Heart right ventricle (tissue), 16 donors: Measurements from ENCODE around the gene MAPK11. TPM values are rescaled to one million over a fixed set of nuclear protein-coding genes. Genes with fewer than 3 reads are reported as not detected.
A peak's percentile ranks its signal among the peaks of the same experiment; 100 is the strongest.

ENCODE experiments used
- ATAC-seq, 8 donors: fragments of 200-7000 bp; cut with Tn5 transposase; one replicate each; pipeline ENCODE4 v1.9.1; 2020; ENCODE audit warnings: mild to moderate bottlenecking in 8 of 8, moderate library complexity in 8 of 8, moderate number of reproducible peaks in 1 of 8
- DNase-seq, 2 donors: peaks; one replicate each; pipeline ENCODE4 v3.0.0-alpha.2; 2020
- H3K27ac ChIP-seq, 10 donors: fragments of 200-600 bp; sonication (generic) in 2 of 10; one replicate each; pipeline versions ENCODE4 v1.5.0 to v1.8.0; 2020 to 2022; ENCODE audit warnings: mild to moderate bottlenecking in 3 of 10
- H3K27me3 ChIP-seq, 7 donors: fragments of 200-600 bp; one replicate each; pipeline ENCODE4 v1.8.0; 2021 to 2022; ENCODE audit warnings: mild to moderate bottlenecking in 2 of 7
- H3K36me3 ChIP-seq, 9 donors: fragments of 200-600 bp; sonication (generic) in 1 of 9; one replicate each; pipeline versions ENCODE4 v1.5.0 to v1.8.0; 2020 to 2022; ENCODE audit warnings: mild to moderate bottlenecking in 2 of 9
- H3K4me1 ChIP-seq, 9 donors: fragments of 200-600 bp; sonication (generic) in 1 of 9; one replicate each; pipeline versions ENCODE4 v1.5.0 to v1.8.0; 2020 to 2022; ENCODE audit warnings: mild to moderate bottlenecking in 4 of 9
- H3K4me3 ChIP-seq, 10 donors: fragments of 200-600 bp; sonication (generic) in 2 of 10; one replicate each; pipeline versions ENCODE4 v1.5.0 to v1.8.0; 2020 to 2022; ENCODE audit warnings: mild to moderate bottlenecking in 7 of 10, moderate library complexity in 2 of 10
- H3K9me3 ChIP-seq, 11 donors: fragments of 200-600 bp in 10 of 11; sonication (generic) in 2 of 11; one replicate each; pipeline versions ENCODE4 v1.5.0 to v1.8.0; 2013 to 2022; ENCODE audit warnings: mild to moderate bottlenecking in 2 of 11, control low read depth in 1 of 11, moderate library complexity in 1 of 11
- WGBS, 2 donors: extraction: QIAGEN DNeasy Blood & Tissue Kit; methylation state at CpG; one replicate each; pipeline ENCODE4 v1.1.7; 2013; ENCODE audit warnings: inconsistent platforms in 1 of 2; 5-methylcytosine and 5-hydroxymethylcytosine counted together
- intact Hi-C, 10 donors: fragments of 100-400 bp; cut with DNase I; formaldehyde crosslinking; loops; one replicate each; pipeline versions ENCODE4 v1.11.1 to v1.14.2; 2022
- polyA plus RNA-seq, 2 donors: library from polyadenylated mRNA; stranded (reverse); fragments of 200-250 nt; gene quantifications; one replicate each; pipeline ENCODE4 v1.2.3, GENCODE V29; 2013
- total RNA-seq, 10 donors: library from RNA; stranded (reverse); fragmentation: NEBNext Ultra II Directional in 3 of 10; extraction: Animal tissue kit (Norgen Biotek cat#: 25700) in 3 of 10; gene quantifications; one replicate each; pipeline versions ENCODE4 v1.2.1 to v1.2.4, GENCODE V29; 2021 to 2023
- TF ChIP-seq, protein P1 (sequence below), 9 donors: fragments of 200-600 bp; sonication (generic) in 2 of 9; IDR thresholded peaks; one replicate each; pipeline versions ENCODE4 v1.5.0 to v1.8.0; 2021 to 2022; ENCODE audit warnings: antibody characterized with exemption in 9 of 9, mild to moderate bottlenecking in 5 of 9, moderate library complexity in 1 of 9
- donor health status: Arrhythmogenic right ventricular cardiomyopathy.
- donor health status: ischemic (EF 13 %, LVEDD 7.1; RV severe dilation, severe dysfunction).
- donor health status: healthy with polysubstance abuse.
- donor health status: DM: no; HTN: yes; CAD: no.
- donor health status: DM: no; HTN: no; CAD: no.
- donor health status: ischemic (EF 25% LVEDD 6.9; RV normal size, moderate dysfunction).
- donor health status: ischemic (EF 25% LVEDD 5.7; RV mildly dilated, moderate dysfunction).
- donor health status: healthy.
- donor health status: DM: yes; HTN: yes; CAD: no.
- donor health status: Ischemic cardiomyopathy.
- donor health status: ischemic (EF 35%, LVEDD 5.7; RV mildly dilated, moderate dysfunction).
- donor health status: nonischemic (EF 11% LVEDD 7.7; RV severe dilation, severe dysfunction).
- donor health status: DM: yes; HTN: yes; CAD: no.
- donor health status: PGD.
- donor health status: ischemic (EF 29% LVEDD 5.4; RV normal size, mild dysfunction).
- donor health status: nonischemic (EF 23%, LVEDD 6.1; RV moderate dilation, normal function).

Gene MAPK11
- total and polyA plus RNA-seq, 12 donors = 4.3 to 18.0 (median 7.2) TPM

DNA sequence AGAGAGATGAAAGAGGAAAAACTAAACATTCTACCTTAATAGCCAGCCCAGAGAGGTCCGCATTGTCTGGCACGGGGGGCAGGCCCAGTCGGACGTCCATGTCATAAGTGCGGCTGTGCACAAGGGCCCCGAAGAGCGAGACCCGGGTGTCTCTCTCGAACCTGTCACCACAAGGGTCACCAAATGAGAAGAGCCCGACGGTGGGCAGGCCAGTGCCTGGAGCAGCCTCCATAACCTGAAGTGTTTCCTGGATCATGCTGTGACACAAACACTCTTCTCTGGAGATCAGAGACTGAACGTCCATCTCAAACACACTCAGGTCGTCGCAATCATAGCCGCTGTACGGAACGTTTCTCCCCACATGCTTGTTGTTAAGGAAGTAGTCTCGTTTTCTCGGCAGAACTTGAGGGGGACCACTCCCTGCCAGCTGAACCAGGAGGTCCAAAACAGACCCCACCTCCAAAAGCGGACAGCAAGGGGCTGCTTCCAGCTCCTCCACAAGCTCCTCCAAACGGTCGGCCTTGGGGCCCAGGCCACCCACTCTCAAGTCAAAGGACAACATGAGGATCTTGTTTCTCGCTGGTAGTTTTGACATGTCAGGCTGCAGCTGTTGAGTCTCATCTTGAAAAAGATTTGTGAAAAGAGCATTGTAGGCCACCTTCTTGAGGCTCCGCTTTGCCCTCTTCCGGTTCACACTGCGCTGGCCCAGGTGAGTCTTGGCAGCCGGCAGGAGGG is 26.3 kb downstream of the MAPK11 start:
- TF ChIP-seq, protein P1, sequence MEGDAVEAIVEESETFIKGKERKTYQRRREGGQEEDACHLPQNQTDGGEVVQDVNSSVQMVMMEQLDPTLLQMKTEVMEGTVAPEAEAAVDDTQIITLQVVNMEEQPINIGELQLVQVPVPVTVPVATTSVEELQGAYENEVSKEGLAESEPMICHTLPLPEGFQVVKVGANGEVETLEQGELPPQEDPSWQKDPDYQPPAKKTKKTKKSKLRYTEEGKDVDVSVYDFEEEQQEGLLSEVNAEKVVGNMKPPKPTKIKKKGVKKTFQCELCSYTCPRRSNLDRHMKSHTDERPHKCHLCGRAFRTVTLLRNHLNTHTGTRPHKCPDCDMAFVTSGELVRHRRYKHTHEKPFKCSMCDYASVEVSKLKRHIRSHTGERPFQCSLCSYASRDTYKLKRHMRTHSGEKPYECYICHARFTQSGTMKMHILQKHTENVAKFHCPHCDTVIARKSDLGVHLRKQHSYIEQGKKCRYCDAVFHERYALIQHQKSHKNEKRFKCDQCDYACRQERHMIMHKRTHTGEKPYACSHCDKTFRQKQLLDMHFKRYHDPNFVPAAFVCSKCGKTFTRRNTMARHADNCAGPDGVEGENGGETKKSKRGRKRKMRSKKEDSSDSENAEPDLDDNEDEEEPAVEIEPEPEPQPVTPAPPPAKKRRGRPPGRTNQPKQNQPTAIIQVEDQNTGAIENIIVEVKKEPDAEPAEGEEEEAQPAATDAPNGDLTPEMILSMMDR (IDR thresholded peaks at IDR 0.05) = no peak
- DNase-seq = no peak
- Histone ChIP-seq H3K27me3 (no peaks in the 10 kb centered on the region), H3K4me1 (peaks cover 34 to 60% (median 47%) of the 10 kb centered on the region in 9 donors), H3K4me3 (peak overlapping the region; percentile 68 to 100 (median 77)), H3K36me3 (peaks cover 0 to 50% (median 8%) of the 10 kb centered on the region in 9 donors), H3K9me3 (no peaks in the 10 kb centered on the region), H3K27ac (peak overlapping the region; percentile 28 to 96 (median 86))
- intact Hi-C loops = loop anchor here in 5 of 10 donors (2.0 to 10.0 kb wide), 4 partner anchors 99 to 378 kb away; partner anchors contain the start of genes LMF2 (in 4 of the 5), NCAPH2 (in 4 of the 5), PPP6R2 (in 2 of the 5) and SCO2 (in 1 of the 5)
- ATAC-seq = peak in 1 of 8 donors; percentile 2
- WGBS, 2 donors = 18 to 20% methylated on average over 27 of the region's 27 CpGs

DNA sequence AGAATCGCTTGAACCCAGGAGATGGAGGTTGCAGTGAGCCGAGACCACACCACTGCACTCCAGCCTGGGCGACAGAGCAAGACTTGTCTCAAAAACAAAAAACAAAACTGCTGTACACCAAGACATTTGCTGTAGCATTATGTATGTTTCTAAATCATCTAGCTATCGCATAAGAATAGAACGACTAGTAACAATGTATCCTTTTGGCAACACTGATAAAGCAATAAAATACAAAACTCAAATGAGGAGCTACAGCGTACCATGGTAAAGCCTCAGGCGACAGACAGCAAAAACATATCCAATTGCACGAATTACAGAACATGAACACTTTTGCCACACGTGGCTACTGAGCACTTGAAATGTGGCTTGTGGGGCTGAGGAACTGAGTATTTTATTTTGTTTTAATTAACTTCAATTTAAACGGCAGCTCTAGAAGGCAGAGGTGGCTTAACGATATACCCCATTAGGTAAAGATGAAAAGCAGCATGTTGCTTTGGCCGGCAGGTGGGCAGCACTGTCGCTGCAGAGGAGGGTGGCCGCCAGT is 27.7 kb downstream of the MAPK11 start:
- peak overlapping the region; percentile 6 to 100 (median 76) for H3K4me3 ChIP-seq
- no peak overlapping the region for H3K27ac ChIP-seq
- peaks cover 29 to 51% (median 47%) of the 10 kb centered on the region in 9 donors for H3K4me1 ChIP-seq

DNA sequence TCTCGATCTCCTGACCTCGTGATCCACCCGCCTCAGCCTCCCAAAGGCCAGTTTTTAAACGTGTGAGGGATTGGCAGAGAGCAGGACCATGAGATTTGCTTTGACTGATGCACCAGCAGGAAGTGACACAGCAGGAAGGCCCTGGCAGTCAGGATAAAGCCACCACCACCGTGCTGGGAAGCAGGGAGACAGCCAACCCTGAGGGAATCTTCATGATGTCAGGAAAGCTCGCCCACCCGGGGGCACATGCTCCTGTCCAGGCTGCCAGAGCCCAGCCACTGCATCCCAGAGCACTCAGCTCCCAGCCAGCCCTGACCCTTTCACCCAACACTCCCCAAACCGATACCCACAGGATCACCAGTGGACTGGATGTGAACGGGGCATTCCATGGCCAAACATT is 31.4 kb downstream of the MAPK11 start:
- Histone ChIP-seq H3K27me3 (no peaks in the 10 kb centered on the region), H3K36me3 (peaks cover 0 to 54% (median 8%) of the 10 kb centered on the region in 9 donors), H3K4me3 (no peak overlapping the region), H3K4me1 (peaks cover 21 to 34% (median 32%) of the 10 kb centered on the region in 9 donors), H3K9me3 (no peaks in the 10 kb centered on the region), H3K27ac (no peak overlapping the region)
- no peak for DNase-seq
- TF ChIP-seq, protein P1 (IDR thresholded peaks at IDR 0.05) = no peak
- intact Hi-C loops = no loop called here
- WGBS, 2 donors = 85 to 91% methylated on average over 9 of the region's 9 CpGs
- ATAC-seq = no peak

More for the DNA sequence above, 27.7 kb downstream of the MAPK11 start:
- Histone ChIP-seq H3K9me3 (no peaks in the 10 kb centered on the region), H3K36me3 (peaks cover 0 to 49% (median 8%) of the 10 kb centered on the region in 9 donors), H3K27me3 (no peaks in the 10 kb centered on the region)
- TF ChIP-seq, protein P1 (IDR thresholded peaks at IDR 0.05) = no peak
- 68 to 72% methylated on average over 14 of the region's 14 CpGs for WGBS, 2 donors
- intact Hi-C loops = loop anchor here in 5 of 10 donors (5.0 to 10.0 kb wide), 3 partner anchors 262 to 380 kb away; partner anchors contain the start of genes LMF2 (in 4 of the 5), NCAPH2 (in 4 of the 5) and SCO2 (in 1 of the 5)
- ATAC-seq (no peak), DNase-seq (no peak)

DNA sequence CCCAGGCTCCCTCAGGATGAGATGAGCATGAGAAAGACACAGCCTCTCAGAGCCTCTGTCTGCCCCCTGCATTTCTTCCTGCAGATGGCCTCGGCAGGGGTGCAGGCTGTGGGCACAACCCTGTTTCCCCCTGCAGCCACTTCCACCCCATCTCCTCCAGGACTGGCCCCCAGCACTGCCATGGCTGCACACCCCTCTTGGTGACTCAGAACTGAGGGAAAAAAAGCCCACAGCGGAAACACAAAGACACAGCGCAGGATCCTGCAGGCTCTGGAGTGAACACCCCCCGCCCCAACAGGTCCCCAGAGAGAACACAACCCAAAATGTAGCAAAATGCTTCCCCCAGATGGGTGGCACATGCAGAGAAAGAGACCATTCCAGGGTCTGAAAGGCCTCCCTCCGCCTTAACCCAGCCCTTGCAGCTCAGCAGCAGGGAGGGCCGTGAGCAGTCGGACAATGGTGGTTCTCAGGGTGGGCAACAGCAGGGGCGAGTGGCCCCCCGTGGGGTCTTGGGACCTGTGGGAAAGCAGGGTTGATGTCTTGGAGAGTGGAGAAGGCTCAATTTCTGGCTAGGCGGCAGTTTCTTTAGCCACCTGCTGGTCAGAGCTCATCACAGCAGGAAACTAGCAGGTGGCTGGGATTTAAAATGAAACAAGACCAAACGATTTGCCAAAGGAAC is 33.3 kb downstream of the MAPK11 start:
- DNase-seq (no peak), ATAC-seq (no peak)
- Histone ChIP-seq H3K9me3 (no peaks in the 10 kb centered on the region), H3K36me3 (peaks cover 0 to 72% (median 8%) of the 10 kb centered on the region in 9 donors), H3K27me3 (no peaks in the 10 kb centered on the region), H3K27ac (no peak overlapping the region), H3K4me1 (peaks cover 6 to 15% (median 13%) of the 10 kb centered on the region in 9 donors), H3K4me3 (no peak overlapping the region)
- WGBS, 2 donors = 67 to 73% methylated on average over 11 of the region's 11 CpGs
- TF ChIP-seq, protein P1 (IDR thresholded peaks at IDR 0.05) = peak in 6 of 9 donors; percentile 7 to 42 (median 14)
- intact Hi-C loops = no loop called here
